ENCODE measurements around the gene NPM3. TPM values are rescaled to one million over a fixed set of nuclear protein-coding genes. Genes with fewer than 3 reads are reported as not detected.

NPM3 gene
- total and polyA plus RNA-seq, 2 of the 13 experiments (the other 11 are each of a cell fraction or from before 2014, with no cell fraction given), result 47.6 to 129 TPM

DNA sequence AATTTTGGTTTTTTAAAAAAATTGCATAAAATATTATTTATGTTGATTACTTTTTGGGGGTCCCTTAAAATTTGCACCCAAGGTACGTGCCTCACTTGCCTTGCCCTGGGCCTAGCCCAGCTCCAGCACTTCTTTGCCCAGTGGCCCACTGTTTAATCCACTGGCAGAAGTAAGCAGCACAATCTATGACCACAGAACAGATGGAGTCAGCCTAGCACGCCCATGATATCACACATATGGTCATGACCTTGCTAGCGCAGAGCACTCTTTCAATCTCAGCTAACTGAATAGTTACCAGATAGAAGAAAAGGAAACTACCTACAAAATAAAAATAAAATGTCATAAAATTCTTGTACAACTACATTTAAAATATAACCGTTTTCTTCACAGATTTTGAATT lies 29.4 kb upstream of the NPM3 start (continued):
- no peak for TF ChIP-seq ZNF367 (CRISPR knock-in tag; IDR thresholded peaks at IDR 0.05; ENCODE audit: borderline replicate concordance)
- no peak for TF ChIP-seq ZNF564 (CRISPR knock-in tag; IDR thresholded peaks at IDR 0.05)
- no peak for TF ChIP-seq ZNF788 (CRISPR knock-in tag; IDR thresholded peaks at IDR 0.05; ENCODE audit: borderline replicate concordance)
- TF ChIP-seq MEIS2 (CRISPR knock-in tag; IDR thresholded peaks at IDR 0.05), result no peak
- no peak for TF ChIP-seq HOXA9 (CRISPR knock-in tag; IDR thresholded peaks at IDR 0.05; ENCODE audit: borderline replicate concordance)

DNA sequence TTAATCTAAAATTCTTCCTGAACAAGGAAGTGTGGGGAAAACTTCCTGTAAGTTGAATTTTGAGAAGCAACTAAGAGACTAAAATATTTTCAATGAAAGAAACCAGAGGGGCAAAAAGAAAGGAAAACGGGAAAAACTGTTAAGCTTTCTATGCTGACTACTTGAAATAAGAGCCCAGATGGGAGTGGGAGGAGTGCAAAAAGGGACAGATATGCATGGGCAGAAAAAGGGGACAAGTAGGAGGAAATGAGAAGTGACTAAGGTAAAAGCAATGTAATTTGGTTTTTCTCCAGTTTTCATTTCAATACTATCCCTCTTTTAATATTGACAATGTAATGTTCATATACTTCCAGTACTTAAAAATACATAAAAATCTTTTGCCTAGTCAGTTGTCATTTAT lies 23.9 kb upstream of the NPM3 start:
- H3K27ac ChIP-seq (ENCODE audit: extremely low read length, insufficient read depth, low read length), result no peak overlapping the region
- ATAC-seq, result no peak
- CTCF ChIA-PET (ENCODE audit: low intra/inter-chr PET ratio, low total read pairs), result no interaction called here
- H3K4me3 ChIP-seq (replicated peaks in 1 of 3; ENCODE audit: insufficient read depth in 1 of 3, low read depth in 2 of 3, low read length in 3 of 3), result no peak overlapping the region
- 92% methylated on average over 1 of the region's 1 CpG for WGBS (ENCODE audit: low lambda C conversion rate)
- H3K9ac ChIP-seq (ENCODE audit: insufficient read depth, low read depth, low read length), result no peak overlapping the region
- H3K27me3 ChIP-seq (ENCODE audit: control insufficient read depth in 1 of 2, insufficient read depth in 2 of 2, low read length in 2 of 2), result no peaks in the 10 kb centered on the region
- DNase-seq (ENCODE audit: low spot score), result no peak
- BruUV-seq (replicated peaks), result no TSS peak
- intact Hi-C loops (cut with micrococcal nuclease; ENCODE audit: unreplicated experiment), result no loop called here
- no peaks in the 10 kb centered on the region for H4K20me1 ChIP-seq (ENCODE audit: insufficient read depth, low read length)
- H3K4me1 ChIP-seq (ENCODE audit: insufficient read depth, low read length), result no peaks in the 10 kb centered on the region
- peaks cover 2% of the 10 kb centered on the region for H3K79me2 ChIP-seq (ENCODE audit: insufficient read depth, low read length)
- no peak for FAIRE-seq
- in situ Hi-C loops (cut with HindIII; ENCODE audit: extremely low pct_ligation_motif_present, low pct_unique_long_range_greater_than_20kb), result no loop called here
- H3K4me2 ChIP-seq (ENCODE audit: low read depth, low read length), result no peak overlapping the region
- H3K36me3 ChIP-seq (replicated peaks in 1 of 2; ENCODE audit: control insufficient read depth in 1 of 2, insufficient read depth in 2 of 2, low read length in 2 of 2), result peaks cover 14 to 67% of the 10 kb centered on the region in 2 experiments
- no peak overlapping the region for H2AFZ ChIP-seq (ENCODE audit: low read length)
- POLR2A ChIA-PET, result interaction anchor here (0.6 kb wide), 1 partner anchor 9 kb away, joined by 3 read pairs; no protein-coding TSS in a partner anchor
- H3K9me3 ChIP-seq (ENCODE audit: low read length), result no peaks in the 10 kb centered on the region
- TF ChIP-seq ZNF780A (CRISPR knock-in tag; IDR thresholded peaks at IDR 0.05) (no peak), WIZ (CRISPR knock-in tag; IDR thresholded peaks at IDR 0.05) (no peak), IRX3 (CRISPR knock-in tag; IDR thresholded peaks at IDR 0.05; ENCODE audit: borderline replicate concordance, low read depth) (no peak), KMT2B (CRISPR knock-in tag; IDR thresholded peaks at IDR 0.05) (no peak), HOXA3 (CRISPR knock-in tag; IDR thresholded peaks at IDR 0.05) (no peak), CBFB (CRISPR knock-in tag; IDR thresholded peaks at IDR 0.05) (no peak), SMARCE1 (IDR thresholded peaks at IDR 0.05; ENCODE audit: borderline replicate concordance) (no peak)
- TF ChIP-seq, protein P1, sequence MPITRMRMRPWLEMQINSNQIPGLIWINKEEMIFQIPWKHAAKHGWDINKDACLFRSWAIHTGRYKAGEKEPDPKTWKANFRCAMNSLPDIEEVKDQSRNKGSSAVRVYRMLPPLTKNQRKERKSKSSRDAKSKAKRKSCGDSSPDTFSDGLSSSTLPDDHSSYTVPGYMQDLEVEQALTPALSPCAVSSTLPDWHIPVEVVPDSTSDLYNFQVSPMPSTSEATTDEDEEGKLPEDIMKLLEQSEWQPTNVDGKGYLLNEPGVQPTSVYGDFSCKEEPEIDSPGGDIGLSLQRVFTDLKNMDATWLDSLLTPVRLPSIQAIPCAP (CRISPR knock-in tag; IDR thresholded peaks at IDR 0.05; ENCODE audit: low read depth), result no peak
- TF ChIP-seq, protein P2, sequence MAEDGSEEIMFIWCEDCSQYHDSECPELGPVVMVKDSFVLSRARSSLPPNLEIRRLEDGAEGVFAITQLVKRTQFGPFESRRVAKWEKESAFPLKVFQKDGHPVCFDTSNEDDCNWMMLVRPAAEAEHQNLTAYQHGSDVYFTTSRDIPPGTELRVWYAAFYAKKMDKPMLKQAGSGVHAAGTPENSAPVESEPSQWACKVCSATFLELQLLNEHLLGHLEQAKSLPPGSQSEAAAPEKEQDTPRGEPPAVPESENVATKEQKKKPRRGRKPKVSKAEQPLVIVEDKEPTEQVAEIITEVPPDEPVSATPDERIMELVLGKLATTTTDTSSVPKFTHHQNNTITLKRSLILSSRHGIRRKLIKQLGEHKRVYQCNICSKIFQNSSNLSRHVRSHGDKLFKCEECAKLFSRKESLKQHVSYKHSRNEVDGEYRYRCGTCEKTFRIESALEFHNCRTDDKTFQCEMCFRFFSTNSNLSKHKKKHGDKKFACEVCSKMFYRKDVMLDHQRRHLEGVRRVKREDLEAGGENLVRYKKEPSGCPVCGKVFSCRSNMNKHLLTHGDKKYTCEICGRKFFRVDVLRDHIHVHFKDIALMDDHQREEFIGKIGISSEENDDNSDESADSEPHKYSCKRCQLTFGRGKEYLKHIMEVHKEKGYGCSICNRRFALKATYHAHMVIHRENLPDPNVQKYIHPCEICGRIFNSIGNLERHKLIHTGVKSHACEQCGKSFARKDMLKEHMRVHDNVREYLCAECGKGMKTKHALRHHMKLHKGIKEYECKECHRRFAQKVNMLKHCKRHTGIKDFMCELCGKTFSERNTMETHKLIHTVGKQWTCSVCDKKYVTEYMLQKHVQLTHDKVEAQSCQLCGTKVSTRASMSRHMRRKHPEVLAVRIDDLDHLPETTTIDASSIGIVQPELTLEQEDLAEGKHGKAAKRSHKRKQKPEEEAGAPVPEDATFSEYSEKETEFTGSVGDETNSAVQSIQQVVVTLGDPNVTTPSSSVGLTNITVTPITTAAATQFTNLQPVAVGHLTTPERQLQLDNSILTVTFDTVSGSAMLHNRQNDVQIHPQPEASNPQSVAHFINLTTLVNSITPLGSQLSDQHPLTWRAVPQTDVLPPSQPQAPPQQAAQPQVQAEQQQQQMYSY (CRISPR knock-in tag; IDR thresholded peaks at IDR 0.05), result no peak
- TF ChIP-seq, protein P3, sequence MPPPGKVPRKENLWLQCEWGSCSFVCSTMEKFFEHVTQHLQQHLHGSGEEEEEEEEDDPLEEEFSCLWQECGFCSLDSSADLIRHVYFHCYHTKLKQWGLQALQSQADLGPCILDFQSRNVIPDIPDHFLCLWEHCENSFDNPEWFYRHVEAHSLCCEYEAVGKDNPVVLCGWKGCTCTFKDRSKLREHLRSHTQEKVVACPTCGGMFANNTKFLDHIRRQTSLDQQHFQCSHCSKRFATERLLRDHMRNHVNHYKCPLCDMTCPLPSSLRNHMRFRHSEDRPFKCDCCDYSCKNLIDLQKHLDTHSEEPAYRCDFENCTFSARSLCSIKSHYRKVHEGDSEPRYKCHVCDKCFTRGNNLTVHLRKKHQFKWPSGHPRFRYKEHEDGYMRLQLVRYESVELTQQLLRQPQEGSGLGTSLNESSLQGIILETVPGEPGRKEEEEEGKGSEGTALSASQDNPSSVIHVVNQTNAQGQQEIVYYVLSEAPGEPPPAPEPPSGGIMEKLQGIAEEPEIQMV (CRISPR knock-in tag; IDR thresholded peaks at IDR 0.05; ENCODE audit: low read depth), result no peak
- TF ChIP-seq, protein P4, sequence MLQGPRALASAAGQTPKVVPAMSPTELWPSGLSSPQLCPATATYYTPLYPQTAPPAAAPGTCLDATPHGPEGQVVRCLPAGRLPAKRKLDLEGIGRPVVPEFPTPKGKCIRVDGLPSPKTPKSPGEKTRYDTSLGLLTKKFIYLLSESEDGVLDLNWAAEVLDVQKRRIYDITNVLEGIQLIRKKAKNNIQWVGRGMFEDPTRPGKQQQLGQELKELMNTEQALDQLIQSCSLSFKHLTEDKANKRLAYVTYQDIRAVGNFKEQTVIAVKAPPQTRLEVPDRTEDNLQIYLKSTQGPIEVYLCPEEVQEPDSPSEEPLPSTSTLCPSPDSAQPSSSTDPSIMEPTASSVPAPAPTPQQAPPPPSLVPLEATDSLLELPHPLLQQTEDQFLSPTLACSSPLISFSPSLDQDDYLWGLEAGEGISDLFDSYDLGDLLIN (CRISPR knock-in tag; IDR thresholded peaks at IDR 0.05; ENCODE audit: borderline replicate concordance), result no peak
- TF ChIP-seq, protein P5, sequence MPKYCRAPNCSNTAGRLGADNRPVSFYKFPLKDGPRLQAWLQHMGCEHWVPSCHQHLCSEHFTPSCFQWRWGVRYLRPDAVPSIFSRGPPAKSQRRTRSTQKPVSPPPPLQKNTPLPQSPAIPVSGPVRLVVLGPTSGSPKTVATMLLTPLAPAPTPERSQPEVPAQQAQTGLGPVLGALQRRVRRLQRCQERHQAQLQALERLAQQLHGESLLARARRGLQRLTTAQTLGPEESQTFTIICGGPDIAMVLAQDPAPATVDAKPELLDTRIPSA (CRISPR knock-in tag; IDR thresholded peaks at IDR 0.05; ENCODE audit: borderline replicate concordance), result no peak

Data from HepG2 (cell line).